ENCODE measurements around the gene KIAA1210. TPM values are rescaled to one million over a fixed set of nuclear protein-coding genes. Genes with fewer than 3 reads are reported as not detected.

The KIAA1210 gene
- polyA plus RNA-seq, 3 donors, result not detected

DNA sequence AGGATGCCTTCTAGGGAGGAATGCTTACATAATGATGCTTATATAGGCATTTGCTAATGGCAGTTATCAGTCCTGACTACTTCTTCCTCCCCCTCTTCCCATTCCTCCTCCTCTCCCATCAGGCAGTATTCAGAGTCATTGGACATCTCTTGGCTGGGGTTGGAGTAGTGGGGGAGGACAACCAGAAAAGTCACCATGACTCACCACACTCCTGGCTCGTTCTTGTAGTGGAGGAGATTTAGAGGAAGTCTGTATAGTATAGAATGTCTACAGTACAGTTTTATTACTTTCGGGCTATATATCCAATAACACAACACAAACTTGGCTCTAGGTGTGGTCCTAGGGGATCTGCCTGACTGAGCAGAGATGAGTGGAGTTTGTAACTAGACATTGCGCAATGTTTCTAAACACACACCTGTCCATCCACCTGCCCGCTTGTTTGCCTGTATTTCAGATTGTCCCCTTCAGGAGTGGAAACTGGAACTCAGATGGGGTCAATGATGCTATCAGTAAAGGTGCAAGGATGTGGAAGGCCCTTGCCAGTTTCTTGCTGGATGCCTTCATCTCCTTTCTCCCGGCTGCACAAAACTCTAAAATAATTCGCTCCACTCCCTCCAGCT, 27.9 kb upstream of the KIAA1210 start:
- no peak overlapping the region for H3K9ac ChIP-seq (ENCODE audit: insufficient read depth, low read length, poor library complexity, severe bottlenecking)
- Mint-ChIP-seq H3K4me3 (no peak overlapping the region), H3K9me3 (peaks cover 0 to 2% (median 0%) of the 10 kb centered on the region in 7 donors), H3K36me3 (no peaks in the 10 kb centered on the region), H3K27ac (no peak overlapping the region), H3K4me1 (no peaks in the 10 kb centered on the region), H3K27me3 (ENCODE audit: low read depth in 3 of 3) (peaks cover 12 to 15% (median 14%) of the 10 kb centered on the region in 3 donors)
- no peak overlapping the region for H3K27ac ChIP-seq (ENCODE audit: low read depth in 1 of 2, low read length in 2 of 2)
- H3K4me3 ChIP-seq (replicated peaks in 1 of 3; ENCODE audit: low read depth in 2 of 3, low read length in 3 of 3), result no peak overlapping the region
- WGBS (ENCODE audit: insufficient coverage), result no CpG with 5 or more reads among the region's 6 CpGs
- no peaks in the 10 kb centered on the region for H3K79me2 ChIP-seq (ENCODE audit: insufficient read depth, low read length)
- H2AFZ ChIP-seq (ENCODE audit: insufficient read depth, low read depth, low read length, poor library complexity, severe bottlenecking), result no peak overlapping the region
- H3K4me1 ChIP-seq (ENCODE audit: control insufficient read depth in 1 of 2, insufficient read depth in 2 of 2, low read length in 2 of 2), result no peaks in the 10 kb centered on the region
- no peaks in the 10 kb centered on the region for H3K9me3 ChIP-seq (replicated peaks in 1 of 2; ENCODE audit: control insufficient read depth in 1 of 2, insufficient read depth in 1 of 2, low read length in 2 of 2)
- peaks cover 0 to 6% of the 10 kb centered on the region in 2 donors for H3K27me3 ChIP-seq (ENCODE audit: control insufficient read depth in 2 of 2, insufficient read depth in 2 of 2, low read length in 2 of 2)
- TF ChIP-seq CTCF (IDR thresholded peaks at IDR 0.05), result no peak
- intact Hi-C loops (cut with micrococcal nuclease), result no loop called here
- no peaks in the 10 kb centered on the region for H4K20me1 ChIP-seq (ENCODE audit: insufficient read depth, low read length)
- no peaks in the 10 kb centered on the region for H3K36me3 ChIP-seq (replicated peaks in 1 of 2; ENCODE audit: control insufficient read depth in 1 of 2, insufficient read depth in 2 of 2, low read length in 2 of 2)
- H3K4me2 ChIP-seq (replicated peaks; ENCODE audit: extremely low read depth, low read length, poor library complexity, severe bottlenecking), result no peak overlapping the region
- DNase-seq, result no peak

DNA sequence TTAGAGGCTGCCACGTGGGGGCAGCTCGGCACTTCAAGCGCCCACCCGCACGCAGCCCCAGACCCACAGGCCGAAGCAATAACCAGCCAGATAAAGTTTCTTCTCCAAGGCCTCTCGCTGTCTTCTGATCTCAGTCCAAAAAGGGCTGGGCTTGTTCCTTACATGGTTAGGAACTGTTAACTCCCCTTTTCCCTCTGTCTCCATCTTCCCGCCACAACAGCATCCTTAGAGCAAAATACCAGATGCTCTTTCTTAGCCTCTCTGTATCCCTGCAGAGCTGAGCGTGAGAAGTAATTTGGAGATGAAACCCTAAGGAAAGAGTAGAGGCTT, 23.4 kb upstream of the KIAA1210 start:
- TF ChIP-seq CTCF (IDR thresholded peaks at IDR 0.05), result no peak
- Histone ChIP-seq H3K79me2 (ENCODE audit: insufficient read depth, low read length) (no peaks in the 10 kb centered on the region), H3K27ac (ENCODE audit: low read depth in 1 of 2, low read length in 2 of 2) (no peak overlapping the region), H3K27me3 (ENCODE audit: control insufficient read depth in 2 of 2, insufficient read depth in 2 of 2, low read length in 2 of 2) (peaks cover 0 to 10% of the 10 kb centered on the region in 2 donors), H3K36me3 (replicated peaks in 1 of 2; ENCODE audit: control insufficient read depth in 1 of 2, insufficient read depth in 2 of 2, low read length in 2 of 2) (no peaks in the 10 kb centered on the region), H3K4me1 (ENCODE audit: control insufficient read depth in 1 of 2, insufficient read depth in 2 of 2, low read length in 2 of 2) (no peaks in the 10 kb centered on the region), H2AFZ (ENCODE audit: insufficient read depth, low read depth, low read length, poor library complexity, severe bottlenecking) (no peak overlapping the region), H4K20me1 (ENCODE audit: insufficient read depth, low read length) (no peaks in the 10 kb centered on the region), H3K4me2 (replicated peaks; ENCODE audit: extremely low read depth, low read length, poor library complexity, severe bottlenecking) (no peak overlapping the region), H3K9me3 (replicated peaks in 1 of 2; ENCODE audit: control insufficient read depth in 1 of 2, insufficient read depth in 1 of 2, low read length in 2 of 2) (no peaks in the 10 kb centered on the region), H3K9ac (ENCODE audit: insufficient read depth, low read length, poor library complexity, severe bottlenecking) (no peak overlapping the region), H3K4me3 (replicated peaks in 1 of 3; ENCODE audit: low read depth in 2 of 3, low read length in 3 of 3) (no peak overlapping the region)
- Mint-ChIP-seq H3K36me3 (no peaks in the 10 kb centered on the region), H3K4me1 (no peaks in the 10 kb centered on the region), H3K27me3 (ENCODE audit: low read depth in 3 of 3) (peaks cover 14 to 22% (median 16%) of the 10 kb centered on the region in 3 donors), H3K4me3 (no peak overlapping the region), H3K9me3 (peaks cover 0 to 5% (median 0%) of the 10 kb centered on the region in 7 donors), H3K27ac (no peak overlapping the region)
- DNase-seq, result no peak
- intact Hi-C loops (cut with micrococcal nuclease), result no loop called here
- WGBS (ENCODE audit: insufficient coverage), result no CpG with 5 or more reads among the region's 9 CpGs

All from CD14-positive monocyte (primary cell).